Upper lobe of right lung (tissue), 1 donor: Measurements from ENCODE around the gene SEMA6A. TPM values are rescaled to one million over a fixed set of nuclear protein-coding genes. Genes with fewer than 3 reads are reported as not detected.

Experiments used
- ATAC-seq: fragments of 200-7000 bp; cut with Tn5 transposase; one replicate; pipeline ENCODE4 v1.9.1; 2020; ENCODE audit warnings: mild to moderate bottlenecking, moderate library complexity
- DNase-seq: peaks from one replicate; pipeline ENCODE4 v3.0.0-alpha.2; 2020
- H3K27ac ChIP-seq: fragments of 200-600 bp; one replicate; pipeline ENCODE4 v1.8.0; 2022
- H3K27me3 ChIP-seq: fragments of 200-600 bp; one replicate; pipeline ENCODE4 v1.8.0; 2022; ENCODE audit warnings: mild to moderate bottlenecking
- H3K36me3 ChIP-seq: fragments of 200-600 bp; one replicate; pipeline ENCODE4 v1.8.0; 2022
- H3K4me1 ChIP-seq: fragments of 200-600 bp; one replicate; pipeline ENCODE4 v1.8.0; 2022
- H3K4me3 ChIP-seq: fragments of 200-600 bp; one replicate; pipeline ENCODE4 v1.8.0; 2022; ENCODE audit warnings: mild to moderate bottlenecking
- H3K9me3 ChIP-seq: fragments of 200-600 bp; one replicate; pipeline ENCODE4 v1.8.0; 2022
- CTCF ChIP-seq: fragments of 200-600 bp; IDR thresholded peaks from one replicate; pipeline ENCODE4 v1.8.0; 2022; ENCODE audit warnings: antibody characterized with exemption
- intact Hi-C: fragments of 100-400 bp; cut with DNase I; formaldehyde crosslinking; loops from one replicate; pipeline ENCODE4 v1.11.0; 2022
- total RNA-seq: library from RNA; stranded (reverse); fragmentation: NEBNext Ultra II Directional; extraction: Animal tissue kit (Norgen Biotek cat#: 25700); gene quantifications from one replicate; pipeline ENCODE4 v1.2.1, GENCODE V29; 2021
- donor health status: DM: no; HTN: yes; CAD: no; lungs with severe emphysema.

The SEMA6A gene
- total RNA-seq, 1 donor from 2014 or later, result 33.3 TPM

DNA sequence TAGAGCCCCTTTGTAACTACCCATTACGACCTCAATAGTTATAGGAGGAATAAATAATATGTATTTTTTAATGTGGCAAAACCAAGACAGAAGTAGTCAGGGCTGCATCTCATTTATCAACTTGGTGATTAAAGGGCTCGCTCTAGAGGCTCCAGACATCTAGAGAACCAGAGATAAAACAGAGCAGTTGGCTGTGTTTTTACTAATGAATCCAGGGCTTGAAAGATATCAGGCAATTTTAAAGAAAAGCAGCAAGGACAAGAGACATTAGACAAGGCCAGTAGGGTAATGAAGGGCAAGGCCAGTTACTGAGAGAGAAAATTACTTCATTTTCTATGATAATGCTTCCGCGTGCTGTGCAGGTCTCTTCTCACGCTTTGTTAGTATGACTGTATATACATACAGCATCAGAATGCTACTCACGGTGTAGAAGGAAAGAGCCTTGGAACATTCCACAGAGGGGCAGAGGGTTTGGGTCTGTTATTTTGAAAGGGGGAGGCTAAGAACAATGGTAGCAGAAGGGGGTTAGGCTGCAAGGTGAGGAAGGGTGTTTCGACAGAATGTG lies 110.4 kb downstream of the SEMA6A start:
- H3K9me3 ChIP-seq, result no peaks in the 10 kb centered on the region

GRCh38 chr5:116462500-116462899 lies 112.1 kb downstream of the SEMA6A start:
- DNase-seq, result no peak
- Histone ChIP-seq H3K36me3 (no peaks in the 10 kb centered on the region), H3K27ac (no peak overlapping the region), H3K4me1 (no peaks in the 10 kb centered on the region), H3K9me3 (no peaks in the 10 kb centered on the region), H3K4me3 (no peak overlapping the region), H3K27me3 (no peaks in the 10 kb centered on the region)
- no peak for ATAC-seq
- no peak for TF ChIP-seq CTCF
- intact Hi-C loops, result no loop called here

More for the DNA sequence above, 110.4 kb downstream of the SEMA6A start:
- intact Hi-C loops, result no loop called here
- ATAC-seq (no peak), DNase-seq (no peak)
- TF ChIP-seq CTCF, result no peak
- H3K36me3 ChIP-seq, result no peaks in the 10 kb centered on the region
- no peak overlapping the region for H3K4me3 ChIP-seq
- H3K4me1 ChIP-seq, result no peaks in the 10 kb centered on the region
- H3K27me3 ChIP-seq, result no peaks in the 10 kb centered on the region
- H3K27ac ChIP-seq, result no peak overlapping the region

DNA sequence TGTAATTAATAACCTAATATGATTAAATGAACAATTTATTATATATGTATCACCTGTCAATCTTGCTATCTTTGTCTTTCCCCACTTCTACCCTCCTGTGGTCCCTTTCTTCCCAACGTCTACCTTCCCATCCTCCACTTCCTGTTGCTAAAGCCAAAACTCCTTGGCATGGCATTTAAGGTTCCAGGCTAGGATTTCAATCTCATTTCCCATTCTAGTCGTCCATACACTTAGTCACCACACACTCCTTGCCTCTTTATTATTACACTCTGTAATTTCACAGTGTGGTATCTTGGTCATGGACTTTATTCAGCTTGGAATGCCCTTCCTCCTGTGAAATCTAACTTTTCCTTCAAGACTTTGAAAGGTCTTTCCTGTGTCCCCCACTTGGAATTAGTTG lies 115.3 kb downstream of the SEMA6A start:
- Histone ChIP-seq H3K4me1 (peaks cover 8% of the 10 kb centered on the region), H3K36me3 (no peaks in the 10 kb centered on the region), H3K9me3 (no peaks in the 10 kb centered on the region), H3K4me3 (no peak overlapping the region), H3K27me3 (no peaks in the 10 kb centered on the region), H3K27ac (no peak overlapping the region)
- TF ChIP-seq CTCF, result no peak
- DNase-seq (no peak), ATAC-seq (no peak)
- intact Hi-C loops, result no loop called here

- no peak overlapping the region for H3K4me3 ChIP-seq
- no peak for ATAC-seq
- H3K27me3 ChIP-seq, result no peaks in the 10 kb centered on the region
- no peak for TF ChIP-seq CTCF
- H3K4me1 ChIP-seq, result peaks cover 12% of the 10 kb centered on the region
- intact Hi-C loops, result no loop called here
- no peaks in the 10 kb centered on the region for H3K36me3 ChIP-seq
- DNase-seq, result no peak
- no peaks in the 10 kb centered on the region for H3K9me3 ChIP-seq
- H3K27ac ChIP-seq, result no peak overlapping the region
Measured at GRCh38 chr5:116457062-116457461, 117.6 kb downstream of the SEMA6A start.

DNA sequence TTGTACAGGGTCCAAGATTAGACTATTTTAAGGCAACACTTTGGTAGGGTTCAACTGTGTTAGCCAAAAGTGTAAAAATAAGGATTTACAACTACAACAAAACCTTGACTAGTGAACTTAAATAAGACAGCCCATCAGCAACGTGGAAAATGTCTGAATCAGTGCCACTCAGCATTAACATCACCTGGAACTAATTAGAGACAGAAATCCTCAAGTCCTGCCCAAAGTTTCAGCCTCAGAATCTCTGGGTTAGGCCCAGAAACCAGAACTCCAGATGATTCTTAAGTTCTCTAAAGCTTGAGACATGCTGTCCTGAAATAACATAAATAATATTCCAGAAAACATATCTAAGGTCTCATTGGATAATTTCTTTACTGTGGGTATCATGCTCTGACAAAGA lies 118.6 kb downstream of the SEMA6A start:
- H3K36me3 ChIP-seq, result no peaks in the 10 kb centered on the region
- DNase-seq, result no peak
- H3K9me3 ChIP-seq, result no peaks in the 10 kb centered on the region
- H3K27ac ChIP-seq, result no peak overlapping the region
- intact Hi-C loops, result no loop called here
- no peaks in the 10 kb centered on the region for H3K27me3 ChIP-seq
- no peak for ATAC-seq
- H3K4me1 ChIP-seq, result peaks cover 12% of the 10 kb centered on the region
- TF ChIP-seq CTCF, result no peak
- no peak overlapping the region for H3K4me3 ChIP-seq

DNA sequence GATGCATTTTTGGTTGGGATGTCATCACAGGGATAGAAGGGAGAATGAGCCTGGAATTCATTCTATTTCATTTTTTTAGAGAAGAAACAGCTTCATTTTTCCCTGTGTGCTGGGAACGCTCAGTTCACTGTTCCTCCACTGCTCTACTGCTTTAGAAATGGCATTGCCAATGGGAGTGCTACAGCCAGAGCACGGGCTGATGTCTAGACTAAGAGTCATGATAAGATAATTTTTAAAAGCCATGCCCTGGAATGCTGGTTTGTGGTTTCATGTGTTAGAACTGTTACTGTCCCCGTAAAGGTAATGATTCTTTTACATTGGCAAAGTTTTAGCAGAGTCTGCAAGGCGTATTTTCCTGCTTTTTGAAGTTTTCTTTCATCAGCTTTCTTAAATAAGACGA lies 119.6 kb downstream of the SEMA6A start:
- no peak overlapping the region for H3K4me3 ChIP-seq
- intact Hi-C loops, result no loop called here
- H3K9me3 ChIP-seq, result no peaks in the 10 kb centered on the region
- DNase-seq, result no peak
- no peak overlapping the region for H3K27ac ChIP-seq
- TF ChIP-seq CTCF, result no peak
- no peak for ATAC-seq
- no peaks in the 10 kb centered on the region for H3K27me3 ChIP-seq
- H3K36me3 ChIP-seq, result no peaks in the 10 kb centered on the region
- peaks cover 12% of the 10 kb centered on the region for H3K4me1 ChIP-seq
